Pons (tissue), 1 donor: Measurements from ENCODE around the gene HPS3.
A peak's percentile ranks its signal among the peaks of the same experiment; 100 is the strongest.
"Not testable (repeated sequence)": the region's sequence is repeated elsewhere in the genome, so short reads cannot be mapped to it uniquely, and the experiment has no call there.

Source experiments
- DNase-seq: peaks from one replicate; pipeline ENCODE4 v3.0.0-alpha.2; 2016; ENCODE audit warnings: low spot score

The HPS3 gene, protein sequence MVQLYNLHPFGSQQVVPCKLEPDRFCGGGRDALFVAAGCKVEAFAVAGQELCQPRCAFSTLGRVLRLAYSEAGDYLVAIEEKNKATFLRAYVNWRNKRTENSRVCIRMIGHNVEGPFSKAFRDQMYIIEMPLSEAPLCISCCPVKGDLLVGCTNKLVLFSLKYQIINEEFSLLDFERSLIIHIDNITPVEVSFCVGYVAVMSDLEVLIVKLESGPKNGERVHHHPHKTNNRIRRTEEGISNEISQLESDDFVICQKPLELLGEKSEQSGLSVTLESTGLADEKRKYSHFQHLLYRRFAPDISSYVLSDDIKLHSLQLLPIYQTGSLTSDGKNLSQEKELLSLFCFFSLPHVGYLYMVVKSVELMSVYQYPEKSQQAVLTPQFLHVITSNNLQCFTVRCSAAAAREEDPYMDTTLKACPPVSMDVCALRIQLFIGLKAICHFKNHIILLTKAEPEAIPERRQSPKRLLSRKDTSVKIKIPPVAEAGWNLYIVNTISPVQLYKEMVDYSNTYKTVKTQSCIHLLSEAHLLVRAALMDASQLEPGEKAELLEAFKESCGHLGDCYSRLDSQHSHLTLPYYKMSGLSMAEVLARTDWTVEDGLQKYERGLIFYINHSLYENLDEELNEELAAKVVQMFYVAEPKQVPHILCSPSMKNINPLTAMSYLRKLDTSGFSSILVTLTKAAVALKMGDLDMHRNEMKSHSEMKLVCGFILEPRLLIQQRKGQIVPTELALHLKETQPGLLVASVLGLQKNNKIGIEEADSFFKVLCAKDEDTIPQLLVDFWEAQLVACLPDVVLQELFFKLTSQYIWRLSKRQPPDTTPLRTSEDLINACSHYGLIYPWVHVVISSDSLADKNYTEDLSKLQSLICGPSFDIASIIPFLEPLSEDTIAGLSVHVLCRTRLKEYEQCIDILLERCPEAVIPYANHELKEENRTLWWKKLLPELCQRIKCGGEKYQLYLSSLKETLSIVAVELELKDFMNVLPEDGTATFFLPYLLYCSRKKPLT

DNA sequence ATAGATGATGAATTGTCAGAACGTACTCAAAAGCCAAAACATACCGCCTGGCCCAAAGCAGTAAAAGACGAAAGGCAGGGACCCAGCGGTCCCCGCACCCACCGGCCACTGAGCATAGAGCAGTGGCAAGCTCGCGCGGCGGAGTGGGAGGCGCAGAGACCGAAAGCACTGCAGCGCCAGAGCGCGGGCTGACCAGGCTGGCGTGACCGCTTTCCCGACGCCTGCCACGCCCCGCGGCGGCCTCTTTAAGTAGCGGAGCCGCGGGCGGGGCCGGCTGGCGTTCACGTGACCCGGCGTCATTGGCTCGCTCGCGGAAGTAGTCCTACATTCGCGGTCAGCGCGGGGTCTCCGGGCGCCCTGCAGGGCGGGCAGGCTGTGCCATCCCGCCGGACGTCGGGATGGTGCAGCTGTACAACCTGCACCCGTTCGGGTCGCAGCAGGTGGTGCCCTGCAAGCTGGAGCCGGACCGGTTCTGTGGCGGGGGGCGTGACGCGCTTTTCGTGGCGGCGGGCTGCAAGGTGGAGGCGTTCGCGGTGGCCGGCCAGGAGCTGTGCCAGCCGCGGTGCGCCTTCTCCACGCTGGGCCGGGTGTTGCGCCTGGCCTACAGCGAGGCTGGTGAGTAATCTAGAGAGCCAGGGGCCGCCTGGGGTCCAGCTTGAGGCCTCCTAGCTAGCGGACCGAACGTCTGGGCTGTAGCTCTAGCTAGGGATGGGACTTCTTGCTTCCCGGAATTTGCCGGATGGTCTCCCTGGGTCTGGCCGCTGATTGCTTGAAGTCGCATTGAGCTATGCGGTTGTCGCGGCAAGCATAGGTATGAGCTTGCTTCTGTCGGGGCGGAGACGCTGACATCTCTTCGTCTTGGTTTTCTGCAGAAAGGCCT is at the start of gene HPS3:
TSS of gene HPS3 (plus strand) at position 313 of the 880 bp plus-strand sequence. CDS start at position 399, 86 bp downstream.
- peak; percentile 86 for DNase-seq

DNA sequence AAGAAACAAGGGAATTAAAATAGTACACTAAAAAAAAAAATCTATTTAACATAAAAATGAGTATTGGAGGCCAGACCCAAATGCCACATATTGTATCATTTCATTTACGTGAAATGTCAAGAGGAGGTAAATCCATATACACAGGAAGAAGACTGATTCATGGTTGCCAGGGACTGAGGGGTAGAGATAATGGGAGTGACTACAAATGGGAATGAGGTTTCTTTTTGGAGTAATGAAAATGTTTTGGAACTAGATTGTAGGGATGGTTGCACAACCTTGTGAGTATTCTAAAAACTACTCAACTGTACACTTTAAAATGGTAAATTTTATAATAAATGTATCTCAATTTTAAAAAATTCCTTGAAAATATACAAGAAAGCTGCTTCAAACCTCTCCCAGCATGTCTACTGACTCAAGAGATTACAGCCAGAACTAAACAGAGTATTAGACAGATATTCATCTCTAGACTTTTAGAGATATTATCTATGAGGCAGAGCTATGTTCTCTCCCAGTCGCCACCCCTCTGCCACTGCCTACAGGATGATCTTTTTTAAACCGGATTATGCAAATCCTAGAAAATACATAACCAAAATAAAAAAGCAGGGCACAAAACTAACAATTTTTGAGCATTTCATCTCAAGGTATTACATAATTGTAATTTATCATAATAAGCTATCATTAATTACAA is 49.3 kb upstream of the HPS3 start:
- no peak for DNase-seq

DNA sequence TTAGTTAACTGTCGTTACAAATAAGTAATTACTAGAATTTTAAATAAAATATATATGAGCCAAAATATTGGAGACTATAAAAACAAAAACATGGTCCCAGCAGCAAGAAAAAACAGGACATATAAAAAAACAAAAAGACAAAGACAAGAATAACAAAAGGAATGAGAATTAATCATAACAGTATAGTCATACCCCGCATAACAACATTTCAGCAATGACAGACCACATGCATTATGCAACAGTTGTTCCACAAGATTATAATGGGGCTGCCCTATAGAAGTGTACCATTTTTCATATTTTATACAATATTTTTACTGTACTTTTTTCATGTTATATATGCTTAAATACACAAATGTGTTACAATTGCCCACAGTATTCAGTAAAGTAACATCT is 48.7 kb upstream of the HPS3 start:
- DNase-seq, result no peak

DNA sequence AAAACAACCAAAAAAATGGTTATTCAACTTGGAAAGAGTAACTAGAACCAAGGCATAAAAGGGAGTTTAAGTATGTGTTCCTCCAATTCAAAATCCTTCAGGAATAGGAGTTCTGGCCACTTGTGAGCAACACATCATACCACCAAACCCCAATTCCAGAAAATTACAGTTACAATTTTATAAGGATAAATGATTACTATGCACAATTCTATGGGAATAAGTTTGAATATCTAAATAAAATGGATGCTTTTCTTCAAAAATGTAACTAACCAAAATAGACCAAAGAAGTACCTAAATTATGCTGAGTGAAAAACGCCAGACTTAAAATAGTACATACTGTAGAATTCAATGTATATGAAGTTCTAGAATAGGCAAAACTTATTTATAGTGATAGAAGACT is 47.7 kb upstream of the HPS3 start:
- no peak for DNase-seq

DNA sequence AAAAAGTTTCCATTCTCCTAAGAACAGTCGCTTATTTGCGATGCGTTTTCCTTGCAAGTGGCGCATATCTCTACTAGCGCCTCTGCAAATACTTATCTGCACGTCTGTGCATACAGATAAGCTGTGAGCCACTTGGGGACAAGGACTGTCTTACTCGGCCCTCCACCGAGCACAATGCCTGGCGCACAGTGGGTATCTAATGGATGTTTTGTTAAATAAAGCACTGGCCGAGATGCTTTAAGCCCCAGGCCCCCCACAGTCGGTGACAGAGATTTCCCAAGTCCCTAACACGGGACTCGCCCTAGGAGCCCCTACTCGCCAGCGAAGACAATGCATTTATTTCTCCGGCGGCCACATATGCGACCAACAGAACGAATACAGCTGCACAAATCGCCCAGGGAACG is 43.6 kb upstream of the HPS3 start:
- peak; percentile 59 for DNase-seq

DNA sequence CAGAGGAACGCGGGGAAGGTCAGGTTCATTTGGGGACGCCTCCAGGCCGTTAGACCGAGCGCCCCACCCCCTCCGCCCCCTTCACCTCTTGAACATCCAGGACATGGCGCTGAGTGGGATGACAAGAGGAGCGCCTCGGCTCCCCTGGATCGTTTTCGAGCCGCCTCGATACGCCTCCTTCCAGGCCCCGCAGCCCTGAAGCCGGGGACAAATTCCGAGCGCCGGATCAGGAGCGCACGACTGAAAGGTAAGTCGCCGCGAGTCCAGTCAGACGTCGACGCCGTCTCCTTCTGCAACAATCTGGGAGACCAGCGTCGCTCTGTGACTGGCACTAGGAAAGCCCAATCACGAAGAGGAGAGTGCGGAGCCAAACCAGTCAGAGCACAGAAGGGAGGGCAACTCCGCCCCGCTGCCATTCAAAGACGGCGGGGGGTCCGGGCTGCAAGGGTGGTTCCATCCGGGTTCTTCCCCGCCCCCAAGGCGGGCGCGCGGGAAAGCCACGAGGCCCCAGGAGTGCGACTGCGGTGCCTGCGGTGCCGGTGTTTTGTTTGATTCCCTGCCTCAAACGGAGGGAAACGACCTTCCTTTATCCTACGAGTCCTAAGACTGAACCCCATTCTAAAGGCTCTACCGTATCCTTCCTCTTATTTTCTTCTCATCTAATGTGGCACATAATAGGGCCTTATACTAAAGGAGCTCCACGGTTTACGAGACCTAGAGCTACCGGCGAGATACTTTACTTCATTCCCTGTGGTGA is 43.0 kb upstream of the HPS3 start, which contains the start of gene HLTF:
TSS of gene HLTF (minus strand) at position 302 of the 757 bp plus-strand sequence. CDS start at position 105, 197 bp downstream.
- DNase-seq, result peak; percentile 98

DNA sequence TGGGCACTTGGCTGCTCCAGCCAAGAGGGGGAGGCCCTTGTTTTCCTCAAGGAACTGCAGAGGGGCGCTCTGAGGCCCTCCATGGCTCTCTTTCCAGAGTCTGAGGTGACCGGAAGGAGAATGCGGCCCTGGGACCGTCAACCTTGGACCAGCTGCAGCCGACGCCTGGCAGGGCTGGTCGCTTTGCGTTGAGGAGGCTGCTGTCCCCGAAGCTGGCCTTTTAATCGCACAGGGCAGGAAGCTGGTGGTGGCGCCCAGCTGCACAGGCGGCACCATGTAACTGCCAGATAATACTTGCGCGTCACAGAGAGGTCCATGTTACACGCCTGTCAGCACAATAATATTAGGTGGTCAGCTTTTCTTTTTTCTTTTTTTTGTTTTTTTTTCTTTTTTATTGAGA is 42.2 kb upstream of the HPS3 start:
- DNase-seq, result no peak

DNA sequence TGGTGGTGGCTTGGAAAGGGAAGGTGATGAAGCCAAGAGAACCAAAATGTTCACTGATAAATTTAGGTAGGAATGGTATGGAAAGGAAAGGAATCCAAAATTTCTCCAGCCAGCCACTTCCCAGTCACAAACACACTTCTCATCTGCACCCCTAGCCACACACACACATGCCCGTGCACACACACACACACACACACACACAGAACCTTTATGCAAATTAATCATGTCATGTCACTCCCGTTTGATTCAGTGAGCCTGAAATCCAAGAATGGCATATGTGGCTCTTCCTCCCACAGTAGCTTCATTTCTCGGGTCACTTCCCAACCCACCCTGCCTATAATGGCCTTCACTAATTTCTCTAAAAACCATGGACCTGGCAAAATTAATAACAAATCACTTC is 40.0 kb upstream of the HPS3 start:
- no peak for DNase-seq

DNA sequence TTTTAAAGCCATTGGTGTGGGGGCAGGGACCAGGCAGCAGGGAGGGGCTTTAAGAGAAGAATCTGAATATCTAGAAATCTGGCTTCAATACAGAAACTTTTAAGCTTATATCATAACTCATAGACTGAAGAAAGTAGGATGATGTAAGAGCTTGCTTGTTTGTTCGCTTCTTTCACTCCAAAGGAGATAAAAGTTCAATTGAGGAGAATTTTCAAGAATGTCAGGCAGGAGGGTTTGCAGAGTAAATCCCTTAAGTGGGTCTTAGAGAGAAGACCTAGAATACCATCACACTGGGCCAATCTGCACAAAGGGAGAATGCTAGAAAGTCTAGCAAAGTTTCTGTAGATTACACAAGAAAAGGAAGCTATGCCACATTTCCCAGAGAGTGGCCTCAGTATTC is 39.0 kb upstream of the HPS3 start:
- no peak for DNase-seq

DNA sequence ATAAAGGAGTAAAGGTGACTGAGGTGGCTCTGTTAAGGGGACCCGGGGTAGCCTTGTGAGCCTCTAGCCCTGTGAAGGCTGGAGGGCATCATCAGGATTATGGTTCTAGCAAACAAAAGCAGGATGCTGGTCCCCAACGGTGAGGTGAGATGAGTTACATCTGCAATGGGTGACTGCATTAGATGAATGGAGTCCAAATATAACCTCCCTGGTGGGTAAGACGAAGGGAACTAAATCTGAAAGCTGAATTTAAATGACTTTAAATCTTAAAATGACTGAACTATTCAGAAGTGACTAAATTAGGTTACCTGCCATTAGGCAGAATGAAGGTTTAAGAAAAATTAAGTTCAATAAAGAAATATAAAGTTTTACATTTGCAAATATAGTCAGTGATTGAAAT is 38.5 kb upstream of the HPS3 start:
- DNase-seq, result no peak

DNA sequence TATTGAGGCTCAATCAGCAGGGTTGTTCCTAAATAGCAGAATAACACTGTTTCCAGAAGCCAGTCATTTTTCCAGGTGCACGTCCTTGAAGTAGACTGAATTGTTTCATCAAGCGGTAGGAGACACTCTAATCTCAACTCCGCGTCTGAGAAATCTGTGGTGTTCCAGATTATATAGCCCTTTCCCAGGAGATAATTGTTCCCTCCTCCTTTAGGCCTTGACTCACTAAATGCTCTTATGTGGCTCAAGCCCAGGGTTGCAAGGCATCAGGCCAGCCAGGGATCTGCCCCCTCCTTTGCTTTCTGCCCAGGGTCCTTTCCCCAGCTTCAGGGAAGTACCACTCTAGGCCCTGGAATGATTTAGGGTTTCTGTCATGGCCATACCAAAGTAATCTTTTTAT is 37.5 kb upstream of the HPS3 start:
- DNase-seq, result no peak

DNA sequence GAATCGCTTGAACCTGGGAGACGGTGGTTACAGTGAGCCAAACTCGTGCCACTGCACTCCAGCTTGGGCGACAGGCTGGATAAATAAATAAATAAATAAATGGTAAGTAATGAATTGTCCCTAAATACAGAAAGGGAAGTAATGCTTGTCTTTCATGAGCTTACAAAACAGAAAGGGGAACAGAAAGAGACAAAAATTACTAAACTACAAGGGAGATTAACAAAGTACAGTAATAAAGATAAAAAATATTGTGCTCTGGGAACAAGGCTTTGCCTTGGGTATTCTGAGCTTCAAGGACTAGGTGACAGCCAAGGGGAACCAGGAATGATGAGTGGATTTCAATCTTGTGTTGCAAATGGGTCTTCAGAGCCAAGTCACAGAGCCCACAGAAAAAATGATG is 34.0 kb upstream of the HPS3 start:
- no peak for DNase-seq

DNA sequence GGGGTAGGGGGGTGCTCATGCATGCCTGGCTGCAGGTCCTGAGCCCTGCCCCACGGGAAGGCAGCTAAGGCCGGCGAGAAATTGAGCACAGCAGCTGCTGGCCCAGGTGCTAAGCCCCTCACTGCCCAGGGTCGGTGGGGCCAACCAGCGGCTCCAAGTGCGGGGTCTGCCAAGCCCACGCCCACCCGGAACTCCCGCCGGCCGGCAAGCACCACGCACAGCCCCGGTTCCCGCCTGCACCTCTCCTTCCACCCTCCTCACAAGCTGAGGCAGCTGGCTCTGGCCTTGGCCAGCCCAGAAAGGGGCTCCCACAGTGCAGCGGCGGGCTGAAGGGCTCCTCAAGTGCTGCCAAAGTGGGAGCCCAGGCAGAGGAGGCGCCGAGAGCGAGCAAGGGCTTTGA is 31.5 kb upstream of the HPS3 start:
- DNase-seq, result not testable (repeated sequence)

DNA sequence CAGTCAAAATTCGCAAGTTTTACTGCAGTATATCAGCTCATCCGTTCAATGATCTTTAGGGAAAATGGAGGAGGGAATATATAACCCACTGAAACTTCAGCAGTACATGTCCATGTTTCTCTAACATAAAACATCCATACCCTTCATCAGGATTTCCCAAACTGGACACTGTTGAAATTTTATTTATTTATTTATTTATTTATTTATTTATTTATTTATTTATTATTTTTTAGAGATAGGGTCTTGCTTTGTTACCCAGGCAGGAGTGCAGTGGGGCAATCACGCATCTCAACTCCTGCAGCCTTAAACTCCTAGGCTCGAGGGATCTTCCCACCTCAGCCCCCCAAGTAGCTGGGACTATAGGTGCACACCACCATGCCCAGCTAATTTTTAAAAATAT is 28.3 kb upstream of the HPS3 start:
- DNase-seq, result no peak

DNA sequence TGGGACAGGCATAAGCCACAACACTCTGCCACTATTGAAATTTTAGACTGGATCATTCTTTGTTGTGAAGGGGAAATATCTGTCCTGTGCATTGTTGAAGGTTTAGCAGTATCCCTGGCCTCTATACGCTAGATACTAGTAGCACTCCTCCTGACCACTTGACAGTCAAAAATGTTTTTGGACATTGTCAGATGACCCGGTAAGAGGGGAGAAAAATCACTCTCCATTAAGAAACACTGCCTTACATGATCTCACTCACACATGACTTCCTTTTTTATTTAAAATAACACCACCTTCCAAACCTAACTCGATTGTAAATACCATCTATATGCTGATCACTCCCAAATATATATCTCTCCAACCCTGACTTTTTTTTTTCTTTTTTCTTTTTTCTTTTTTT is 27.8 kb upstream of the HPS3 start:
- no peak for DNase-seq

DNA sequence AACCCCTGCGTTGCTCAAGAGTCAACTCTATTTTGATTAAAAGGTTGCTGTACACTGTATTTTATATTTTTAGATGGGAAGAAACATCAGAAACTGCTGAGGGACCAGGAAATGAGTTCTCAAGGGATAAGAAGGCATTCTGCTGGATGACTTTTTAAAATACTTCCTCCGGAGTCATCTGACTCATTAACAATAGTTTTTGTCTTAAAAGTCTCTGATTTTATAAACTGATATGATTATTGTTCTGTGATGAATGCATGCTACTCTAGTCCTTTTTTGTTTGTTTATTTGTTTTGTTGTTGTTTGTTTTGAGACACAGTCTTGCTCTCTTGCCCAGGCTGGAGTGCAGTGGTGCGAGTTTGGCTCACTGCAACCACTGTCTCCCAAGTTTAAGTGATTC is 25.0 kb upstream of the HPS3 start:
- no peak for DNase-seq

DNA sequence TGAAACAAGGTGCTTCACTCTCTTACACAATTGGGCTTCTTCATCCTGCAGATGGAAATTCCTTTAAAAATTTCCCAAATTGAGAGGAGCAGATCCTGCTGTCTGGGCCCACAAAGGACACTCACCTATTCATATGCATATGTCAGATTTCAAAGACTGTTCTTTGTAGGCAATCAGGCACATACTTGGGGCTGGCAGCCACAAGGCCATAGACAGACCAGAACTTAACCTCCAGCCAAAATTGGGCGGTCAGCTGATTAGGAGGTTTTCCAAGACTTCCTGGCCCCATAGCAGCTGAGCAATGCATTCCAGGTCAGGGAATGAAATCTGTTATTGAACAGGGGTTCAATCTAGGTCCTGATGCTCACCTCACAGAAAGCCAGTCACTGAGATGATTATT is 15.0 kb upstream of the HPS3 start:
- DNase-seq, result no peak

DNA sequence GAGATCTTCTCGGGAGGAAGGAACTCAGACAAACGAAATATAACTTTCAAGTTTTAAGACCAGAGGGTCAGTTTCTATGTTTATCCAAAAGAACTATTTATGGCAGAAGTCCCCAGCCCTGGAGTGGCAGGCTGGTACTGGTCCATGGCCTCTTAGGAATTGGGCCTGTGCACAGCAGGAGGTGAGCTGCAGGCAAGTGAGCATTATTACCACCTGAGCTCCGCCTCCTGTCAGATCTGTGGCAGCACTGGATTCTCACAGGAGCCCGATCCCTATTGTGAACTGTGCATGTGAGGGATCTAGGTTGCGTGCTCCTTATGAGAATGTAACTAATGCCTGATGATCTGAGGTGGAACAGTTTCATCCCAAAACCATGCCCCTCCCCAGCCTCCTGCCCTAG is 14.3 kb upstream of the HPS3 start:
- no peak for DNase-seq

DNA sequence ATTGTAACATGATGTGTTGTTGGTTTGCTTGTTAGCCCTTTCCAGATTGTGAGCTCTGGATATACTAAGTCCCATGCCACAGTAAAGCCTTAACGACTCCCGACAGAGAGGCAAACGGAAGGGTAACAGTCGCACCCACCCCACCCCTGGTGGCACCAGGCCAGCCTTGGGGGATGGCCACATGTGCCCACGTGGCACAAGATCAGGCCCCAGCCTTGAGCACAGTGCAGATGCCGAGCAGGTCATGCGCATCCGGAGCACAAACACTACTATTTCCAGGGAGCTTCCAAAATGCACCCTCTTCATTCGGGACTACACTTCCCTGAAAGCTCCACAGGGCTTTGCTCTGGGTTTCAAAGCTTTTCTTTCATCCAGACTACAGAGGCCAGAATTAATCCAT is 10.7 kb upstream of the HPS3 start:
- DNase-seq, result no peak

DNA sequence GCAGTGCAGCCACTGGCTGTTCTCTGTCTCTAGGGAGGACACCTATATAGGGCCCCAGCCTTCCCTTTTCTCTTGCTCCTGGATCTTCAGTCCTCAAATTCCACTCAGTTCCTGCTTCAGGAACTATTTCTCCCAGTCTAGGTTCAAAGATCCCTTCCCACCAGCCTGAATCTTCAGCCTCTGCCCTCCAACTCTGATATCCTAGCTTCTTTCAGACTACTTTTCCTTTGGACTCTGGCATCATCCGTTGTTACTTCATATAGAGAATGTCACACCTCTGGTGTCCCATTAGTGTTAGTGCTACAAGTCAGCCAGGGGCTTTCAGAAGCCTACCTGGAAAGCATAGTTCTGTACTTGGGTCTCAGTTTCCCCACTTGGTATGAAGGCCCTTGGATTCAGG is 10.0 kb upstream of the HPS3 start:
- no peak for DNase-seq
